ENCODE results near the gene FOXP2. TPM values are rescaled to one million over a fixed set of nuclear protein-coding genes. Genes with fewer than 3 reads are reported as not detected.
"Not testable (repeated sequence)": the region's sequence is repeated elsewhere in the genome, so short reads cannot be mapped to it uniquely, and the experiment has no call there.

FOXP2 gene
- total RNA-seq, 2 donors from 2014 or later, result 13.3 to 14.9 TPM

- Mint-ChIP-seq H3K9me3 (no peaks in the 10 kb centered on the region), H3K36me3 (ENCODE audit: low read depth) (no peaks in the 10 kb centered on the region), H3K27me3 (ENCODE audit: insufficient read depth) (no peaks in the 10 kb centered on the region), H3K27ac (no peak overlapping the region), H3K4me3 (no peak overlapping the region), H3K4me1 (no peaks in the 10 kb centered on the region)
- no peak for TF ChIP-seq CTCF (conservative IDR thresholded peaks at IDR 0.05)
- no peak overlapping the region for H3K27ac ChIP-seq (ENCODE audit: low read depth, low read length)
- H3K4me3 ChIP-seq (ENCODE audit: low read length), result no peak overlapping the region
- no peaks in the 10 kb centered on the region for H3K27me3 ChIP-seq (ENCODE audit: control insufficient read depth, insufficient read depth, low read length, poor library complexity, severe bottlenecking)
- WGBS, 2 experiments (ENCODE audit: insufficient coverage in 1 of 2, insufficient read length in 1 of 2), result 90 to 93% methylated on average over 1 to 2 of the region's 2 CpGs
- no peaks in the 10 kb centered on the region for H3K4me1 ChIP-seq (ENCODE audit: control insufficient read depth, insufficient read depth, low read length)
- no peak for DNase-seq
- H3K36me3 ChIP-seq (ENCODE audit: control insufficient read depth, insufficient read depth, low read length), result no peaks in the 10 kb centered on the region
- H3K9ac ChIP-seq (ENCODE audit: extremely low read depth, low read length, poor library complexity, severe bottlenecking), result no peak overlapping the region
- no peaks in the 10 kb centered on the region for H3K9me3 ChIP-seq (ENCODE audit: control insufficient read depth, low read length)
Measured at GRCh38 chr7:114369294-114369693, 45.3 kb upstream of the FOXP2 start.

GRCh38 chr7:114372619-114373018 is 42.0 kb upstream of the FOXP2 start:
- H3K36me3 Mint-ChIP-seq (ENCODE audit: low read depth), result no peaks in the 10 kb centered on the region
- no peak overlapping the region for H3K9ac ChIP-seq (ENCODE audit: extremely low read depth, low read length, poor library complexity, severe bottlenecking)
- H3K4me3 Mint-ChIP-seq, result no peak overlapping the region
- H3K9me3 Mint-ChIP-seq, result no peaks in the 10 kb centered on the region
- no peaks in the 10 kb centered on the region for H3K27me3 Mint-ChIP-seq (ENCODE audit: insufficient read depth)
- no peaks in the 10 kb centered on the region for H3K27me3 ChIP-seq (ENCODE audit: control insufficient read depth, insufficient read depth, low read length, poor library complexity, severe bottlenecking)
- H3K4me1 Mint-ChIP-seq, result no peaks in the 10 kb centered on the region
- no peaks in the 10 kb centered on the region for H3K36me3 ChIP-seq (ENCODE audit: control insufficient read depth, insufficient read depth, low read length)
- H3K9me3 ChIP-seq (ENCODE audit: control insufficient read depth, low read length), result no peaks in the 10 kb centered on the region
- no peaks in the 10 kb centered on the region for H3K4me1 ChIP-seq (ENCODE audit: control insufficient read depth, insufficient read depth, low read length)
- TF ChIP-seq CTCF (conservative IDR thresholded peaks at IDR 0.05), result no peak
- DNase-seq, result no peak
- WGBS, 2 experiments (ENCODE audit: insufficient coverage in 1 of 2, insufficient read length in 1 of 2), result 91 to 92% methylated on average over 2 to 5 of the region's 5 CpGs
- H3K27ac Mint-ChIP-seq, result no peak overlapping the region
- no peak overlapping the region for H3K27ac ChIP-seq (ENCODE audit: low read depth, low read length)
- no peak overlapping the region for H3K4me3 ChIP-seq (ENCODE audit: low read length)

- Histone ChIP-seq H3K9me3 (ENCODE audit: control insufficient read depth, low read length) (no peaks in the 10 kb centered on the region), H3K9ac (ENCODE audit: extremely low read depth, low read length, poor library complexity, severe bottlenecking) (no peak overlapping the region), H3K4me3 (ENCODE audit: low read length) (no peak overlapping the region), H3K36me3 (ENCODE audit: control insufficient read depth, insufficient read depth, low read length) (no peaks in the 10 kb centered on the region), H3K27me3 (ENCODE audit: control insufficient read depth, insufficient read depth, low read length, poor library complexity, severe bottlenecking) (no peaks in the 10 kb centered on the region), H3K4me1 (ENCODE audit: control insufficient read depth, insufficient read depth, low read length) (no peaks in the 10 kb centered on the region), H3K27ac (ENCODE audit: low read depth, low read length) (no peak overlapping the region)
- no peak overlapping the region for H3K27ac Mint-ChIP-seq
- no peak for TF ChIP-seq CTCF (conservative IDR thresholded peaks at IDR 0.05)
- H3K36me3 Mint-ChIP-seq (ENCODE audit: low read depth), result no peaks in the 10 kb centered on the region
- H3K4me3 Mint-ChIP-seq, result no peak overlapping the region
- H3K9me3 Mint-ChIP-seq, result peaks cover 4% of the 10 kb centered on the region
- no peak for DNase-seq
- no peaks in the 10 kb centered on the region for H3K27me3 Mint-ChIP-seq (ENCODE audit: insufficient read depth)
- H3K4me1 Mint-ChIP-seq, result no peaks in the 10 kb centered on the region
Measured at GRCh38 chr7:114375907-114376306, 38.7 kb upstream of the FOXP2 start.

GRCh38 chr7:114383946-114384345 is 30.7 kb upstream of the FOXP2 start:
- not testable (repeated sequence) for H3K27me3 Mint-ChIP-seq (ENCODE audit: insufficient read depth); H3K4me3 ChIP-seq (ENCODE audit: low read length); H3K27ac ChIP-seq (ENCODE audit: low read depth, low read length); H3K4me3 Mint-ChIP-seq; H3K36me3 Mint-ChIP-seq (ENCODE audit: low read depth); H3K4me1 Mint-ChIP-seq; H3K9me3 ChIP-seq (ENCODE audit: control insufficient read depth, low read length); H3K9me3 Mint-ChIP-seq; H3K36me3 ChIP-seq (ENCODE audit: control insufficient read depth, insufficient read depth, low read length); H3K27ac Mint-ChIP-seq; H3K27me3 ChIP-seq (ENCODE audit: control insufficient read depth, insufficient read depth, low read length, poor library complexity, severe bottlenecking); H3K4me1 ChIP-seq (ENCODE audit: control insufficient read depth, insufficient read depth, low read length); H3K9ac ChIP-seq (ENCODE audit: extremely low read depth, low read length, poor library complexity, severe bottlenecking); DNase-seq
- 89 to 90% methylated on average over 2 to 7 of the region's 7 CpGs for WGBS, 2 experiments (ENCODE audit: insufficient coverage in 1 of 2, insufficient read length in 1 of 2)

GRCh38 chr7:114384346-114384745 is 30.3 kb upstream of the FOXP2 start:
- not testable (repeated sequence) for H3K4me3 ChIP-seq (ENCODE audit: low read length); H3K27ac Mint-ChIP-seq; H3K9me3 ChIP-seq (ENCODE audit: control insufficient read depth, low read length); H3K27ac ChIP-seq (ENCODE audit: low read depth, low read length); H3K9ac ChIP-seq (ENCODE audit: extremely low read depth, low read length, poor library complexity, severe bottlenecking); H3K4me3 Mint-ChIP-seq; H3K27me3 Mint-ChIP-seq (ENCODE audit: insufficient read depth); DNase-seq; H3K36me3 ChIP-seq (ENCODE audit: control insufficient read depth, insufficient read depth, low read length); H3K9me3 Mint-ChIP-seq; H3K27me3 ChIP-seq (ENCODE audit: control insufficient read depth, insufficient read depth, low read length, poor library complexity, severe bottlenecking); H3K4me1 Mint-ChIP-seq; H3K36me3 Mint-ChIP-seq (ENCODE audit: low read depth); H3K4me1 ChIP-seq (ENCODE audit: control insufficient read depth, insufficient read depth, low read length)
- 91 to 100% methylated on average over 2 to 3 of the region's 3 CpGs for WGBS, 2 experiments (ENCODE audit: insufficient coverage in 1 of 2, insufficient read length in 1 of 2)

Measured in endodermal cell (in vitro differentiated cells).